HEK293T (cell line): ENCODE results near the gene ALDOA.
A peak's percentile ranks its signal among the peaks of the same experiment; 100 is the strongest.

Source experiments
- CTCF ChIA-PET: fragments of 350-600 bp; formaldehyde crosslinking; extraction: SDS; loops from one replicate; lab custom pipeline; 2021; ENCODE audit warnings: antibody characterized with exemption, inconsistent platforms; lab: Yijun Ruan, JAX
- POLR2A ChIA-PET: fragments of 350-600 bp; formaldehyde crosslinking; extraction: SDS; loops from one replicate; lab custom pipeline; 2020; ENCODE audit warnings: antibody characterized with exemption, inconsistent platforms; lab: Yijun Ruan, JAX
- DNase-seq: peaks from one replicate; pipeline ENCODE4 v3.0.0; 2012; ENCODE audit warnings: mixed read lengths; ENCODE audit errors: extremely low spot score
- ARNT ChIP-seq: fragments of 450-650 bp; IDR thresholded peaks from 2 replicates; pipeline ENCODE4 v1.6.1; 2017; ENCODE audit warnings: mild to moderate bottlenecking
- BHLHE40 ChIP-seq: fragments of 450-650 bp; IDR thresholded peaks from 2 replicates; pipeline ENCODE4 v1.6.1; 2016; ENCODE audit warnings: mild to moderate bottlenecking, moderate library complexity, borderline replicate concordance
- CTBP1 ChIP-seq: fragments of 450-650 bp; IDR thresholded peaks from 2 replicates; pipeline ENCODE4 v1.6.1; 2016; ENCODE audit warnings: borderline replicate concordance
- ELF4 ChIP-seq: fragments of 450-650 bp; IDR thresholded peaks from 2 replicates; pipeline ENCODE4 v1.6.1; 2017; ENCODE audit warnings: antibody characterized with exemption
- FOXA1 ChIP-seq: fragments of 450-650 bp; IDR thresholded peaks from 2 replicates; pipeline ENCODE4 v1.6.1; 2016; ENCODE audit warnings: mild to moderate bottlenecking
- FOXK2 ChIP-seq: fragments of 450-650 bp; IDR thresholded peaks from 2 replicates; pipeline ENCODE4 v1.6.1; 2016; ENCODE audit warnings: mild to moderate bottlenecking
- FOXM1 ChIP-seq: fragments of 450-650 bp; IDR thresholded peaks from 2 replicates; pipeline ENCODE4 v1.6.1; 2017; ENCODE audit warnings: mild to moderate bottlenecking, borderline replicate concordance
- HDGF ChIP-seq: fragments of 450-650 bp; IDR thresholded peaks from 2 replicates; pipeline ENCODE4 v1.6.1; 2017; ENCODE audit warnings: antibody characterized with exemption, borderline replicate concordance
- L3MBTL2 ChIP-seq: fragments of 450-650 bp; conservative IDR thresholded peaks from 2 replicates; pipeline ENCODE4 v1.6.1; 2016; ENCODE audit warnings: mild to moderate bottlenecking
- LEF1 ChIP-seq: fragments of 450-650 bp; IDR thresholded peaks from 2 replicates; pipeline ENCODE4 v1.6.1; 2017; ENCODE audit warnings: mild to moderate bottlenecking, borderline replicate concordance
- NFRKB ChIP-seq: fragments of 450-650 bp; IDR thresholded peaks from 2 replicates; pipeline ENCODE4 v1.6.1; 2016; ENCODE audit warnings: mild to moderate bottlenecking, moderate library complexity
- SP1 ChIP-seq: fragments of 450-650 bp; IDR thresholded peaks from 2 replicates; pipeline ENCODE4 v1.6.1; 2017
- SUZ12 ChIP-seq: fragments of 450-650 bp; IDR thresholded peaks from 2 replicates; pipeline ENCODE4 v1.6.1; 2016; ENCODE audit warnings: mild to moderate bottlenecking
- TARDBP ChIP-seq: fragments of 450-650 bp; IDR thresholded peaks from 2 replicates; pipeline ENCODE4 v1.6.1; 2016
- ZNF384 ChIP-seq: fragments of 450-650 bp; IDR thresholded peaks from 2 replicates; pipeline ENCODE4 v1.6.1; 2016
- TF ChIP-seq, protein P1 (sequence below): fragments of 450-650 bp; IDR thresholded peaks from 2 replicates; pipeline ENCODE4 v1.6.1; 2016

Gene ALDOA

DNA sequence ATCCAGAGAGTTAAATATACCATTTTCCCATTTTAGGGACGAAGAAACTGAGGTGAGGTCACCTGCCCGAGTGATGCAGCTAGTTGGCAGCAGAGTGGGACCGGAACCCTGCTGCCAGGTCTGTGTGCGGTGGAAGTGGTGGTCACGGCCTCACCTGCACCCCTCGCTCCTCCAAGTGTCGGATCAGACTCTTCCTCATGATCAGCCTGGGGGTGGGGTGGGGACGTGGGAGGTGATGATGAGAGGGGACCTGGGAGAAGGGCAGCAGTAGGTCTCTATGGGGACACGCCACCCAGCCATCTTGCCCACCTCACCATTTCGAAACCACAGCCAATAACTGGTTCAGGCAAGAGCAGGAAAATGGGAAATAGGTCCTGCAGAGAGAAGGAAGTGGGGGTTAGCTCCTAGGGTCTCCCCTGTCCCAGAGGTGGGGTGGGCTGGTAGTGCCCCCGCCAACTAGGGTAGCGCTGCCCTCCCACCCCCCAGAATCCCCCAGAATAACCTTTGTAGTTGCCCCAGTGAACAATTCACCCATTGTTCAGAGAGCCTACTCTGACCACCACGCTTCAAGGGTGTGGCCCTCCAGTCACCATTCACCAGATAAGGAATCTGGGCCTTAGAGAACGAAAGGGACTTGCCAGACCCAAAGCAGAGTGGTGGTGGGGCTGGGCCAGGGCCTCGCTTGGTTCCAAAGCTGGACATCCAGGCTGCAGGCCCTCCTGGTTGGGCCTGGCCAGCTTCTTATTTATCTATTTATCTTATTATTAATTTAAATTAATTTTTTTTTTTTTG is 42.7 kb downstream of the ALDOA start:
- no peak for TF ChIP-seq CTBP1
- no peak for TF ChIP-seq FOXK2
- no peak for TF ChIP-seq SP1
- no peak for TF ChIP-seq FOXA1
- TF ChIP-seq L3MBTL2: no peak
- TF ChIP-seq FOXM1: no peak
- no peak for TF ChIP-seq LEF1
- no peak for TF ChIP-seq TARDBP
- no peak for TF ChIP-seq HDGF
- TF ChIP-seq BHLHE40: no peak
- no peak for TF ChIP-seq SUZ12
- no peak for TF ChIP-seq ELF4
- TF ChIP-seq ARNT: no peak
- no peak for TF ChIP-seq ZNF384
- ChIA-PET POLR2A (no interaction called here), CTCF (no interaction called here)
- DNase-seq: no peak

DNA sequence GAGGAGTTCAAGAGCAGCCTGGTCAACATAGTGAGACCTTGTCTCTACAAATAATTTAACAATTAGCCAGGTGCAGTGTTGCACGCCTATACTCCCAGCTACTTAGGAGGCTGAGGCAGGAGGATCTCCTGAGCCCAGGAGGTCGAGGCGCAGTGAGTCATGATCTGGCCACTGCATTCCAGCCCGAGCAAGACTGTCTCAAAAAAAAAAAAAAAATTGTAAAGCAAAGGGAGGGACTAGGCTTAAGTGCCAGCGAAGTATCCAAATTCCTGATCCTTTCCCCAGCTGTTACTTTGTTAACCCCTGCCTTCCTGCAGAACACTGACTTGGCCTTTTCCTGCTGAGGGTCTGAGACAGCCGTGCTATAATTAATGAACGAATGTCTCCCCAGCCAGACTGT is 45.1 kb downstream of the ALDOA start:
- CTCF ChIA-PET: interaction anchor here (1.1 kb wide), 1 partner anchor 18 kb away, joined by 4 read pairs; no protein-coding TSS in a partner anchor
- POLR2A ChIA-PET: interaction anchor here (1.3 to 2.4 kb wide), 3 partner anchors 19 to 73 kb away, joined by 3 to 15 read pairs (median 5); partner anchors contain the start of genes CORO1A and TBX6
- DNase-seq: no peak
- TF ChIP-seq BHLHE40 (no peak), L3MBTL2 (no peak), LEF1 (no peak), FOXM1 (no peak), FOXA1 (no peak), HDGF (no peak), NFRKB (no peak), ARNT (no peak), SP1 (no peak), TARDBP (no peak), FOXK2 (no peak), ELF4 (no peak)
- TF ChIP-seq, protein P1, sequence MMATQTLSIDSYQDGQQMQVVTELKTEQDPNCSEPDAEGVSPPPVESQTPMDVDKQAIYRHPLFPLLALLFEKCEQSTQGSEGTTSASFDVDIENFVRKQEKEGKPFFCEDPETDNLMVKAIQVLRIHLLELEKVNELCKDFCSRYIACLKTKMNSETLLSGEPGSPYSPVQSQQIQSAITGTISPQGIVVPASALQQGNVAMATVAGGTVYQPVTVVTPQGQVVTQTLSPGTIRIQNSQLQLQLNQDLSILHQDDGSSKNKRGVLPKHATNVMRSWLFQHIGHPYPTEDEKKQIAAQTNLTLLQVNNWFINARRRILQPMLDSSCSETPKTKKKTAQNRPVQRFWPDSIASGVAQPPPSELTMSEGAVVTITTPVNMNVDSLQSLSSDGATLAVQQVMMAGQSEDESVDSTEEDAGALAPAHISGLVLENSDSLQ: no peak

DNA sequence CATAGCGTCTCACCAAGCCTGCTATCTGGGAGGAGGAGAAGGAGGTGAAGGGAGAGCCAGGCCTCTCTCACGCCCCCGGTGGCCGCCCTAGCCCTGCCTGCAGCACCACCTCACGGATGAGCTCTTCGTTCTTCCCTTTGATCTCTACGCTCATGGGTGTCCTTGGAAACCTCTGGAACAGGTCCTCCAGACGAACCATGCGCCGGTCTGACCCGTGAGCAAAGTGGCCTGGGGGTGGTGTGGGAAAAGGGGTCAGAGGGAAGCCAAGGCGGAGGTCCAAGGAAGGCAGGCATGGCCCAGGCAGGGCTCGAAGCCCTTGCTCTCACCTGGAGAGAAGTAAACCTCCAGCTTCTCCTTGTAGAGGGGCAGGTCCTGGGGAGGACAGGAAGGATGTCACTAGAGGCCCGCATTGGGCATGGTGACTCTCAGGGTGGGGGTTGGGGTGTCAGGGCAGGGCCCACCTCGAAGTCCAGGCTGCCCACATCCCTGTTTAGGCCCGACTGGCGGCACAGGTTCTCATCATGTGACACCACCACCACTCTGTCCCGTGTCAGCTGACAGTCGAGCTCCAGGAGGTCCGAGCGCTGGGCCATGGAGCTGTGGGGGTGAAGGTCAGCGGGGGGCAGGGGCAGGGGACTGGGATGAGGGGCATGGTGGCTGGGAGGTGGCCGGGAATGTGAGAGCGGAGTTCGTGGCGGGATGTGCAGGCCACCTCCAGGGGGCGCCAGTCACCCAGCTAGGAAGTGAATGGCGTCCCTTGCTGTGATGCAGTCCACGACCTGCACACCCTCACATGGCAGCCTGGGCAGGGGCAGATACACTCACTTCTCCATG is 46.9 kb downstream of the ALDOA start:
- ChIA-PET CTCF (interaction anchor here (0.6 to 4.4 kb wide), 17 partner anchors 9 to 503 kb away, joined by 3 to 36 read pairs (median 4); partner anchors contain the start of genes ALDOA, DCTPP1 and TBX6), POLR2A (interaction anchor here (0.8 to 1.9 kb wide), 10 partner anchors 8 to 71 kb away, joined by 3 to 15 read pairs (median 4); partner anchors contain the start of genes ALDOA, CORO1A, MAPK3 and TBX6)
- peak; percentile 95 for DNase-seq
- TF ChIP-seq TARDBP (no peak), ARNT (0 out of 2 replicates have a peak, but pooled peaks have one; percentile 55)

DNA sequence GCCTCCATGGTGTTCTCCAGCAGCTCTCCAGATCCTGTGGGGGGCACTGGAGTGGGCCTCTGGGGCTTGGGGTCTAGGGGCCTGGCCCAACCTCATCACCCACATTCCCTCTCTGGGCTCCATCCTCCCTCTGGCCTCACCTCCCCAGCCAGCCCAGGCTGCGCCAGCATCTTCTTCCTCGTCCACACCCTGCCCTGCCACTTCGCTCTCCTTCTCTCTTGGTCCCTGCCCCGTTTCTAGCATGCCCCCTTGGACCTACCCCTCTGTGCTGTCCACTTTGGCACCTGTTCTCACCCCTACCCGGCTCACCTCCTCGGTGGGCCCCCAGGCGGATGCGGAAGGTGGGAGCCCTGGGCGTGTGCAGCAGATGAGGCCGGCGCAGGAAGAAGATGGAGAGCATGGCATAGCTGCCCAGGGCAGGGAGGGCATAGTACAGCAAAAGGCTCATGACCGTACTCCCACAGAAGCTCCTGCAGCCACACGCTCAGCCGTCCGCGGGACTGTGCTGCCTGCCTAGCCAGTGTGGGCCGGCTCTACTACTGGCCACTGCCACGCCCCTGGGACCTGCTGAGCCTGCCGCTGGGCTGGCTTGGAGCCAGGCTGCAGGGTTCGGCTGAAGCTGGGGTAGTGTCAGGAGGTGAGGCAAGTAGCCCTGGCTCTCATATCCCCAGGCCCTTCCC is 47.6 kb downstream of the ALDOA start, which contains the start of gene GDPD3:
Gene GDPD3, minus strand, starts transcription at position 507 of the 680 bp plus-strand sequence. Its CDS starts 59 bp downstream, at position 448.
- no peak for DNase-seq
- no peak for TF ChIP-seq LEF1
- no peak for TF ChIP-seq BHLHE40
- TF ChIP-seq FOXA1: no peak
- TF ChIP-seq ARNT: no peak
- TF ChIP-seq NFRKB: no peak
- TF ChIP-seq TARDBP: no peak
- TF ChIP-seq HDGF: no peak
- ChIA-PET POLR2A (interaction anchor here (0.8 to 1.9 kb wide), 7 partner anchors 8 to 20 kb away, joined by 3 to 15 read pairs (median 4); partner anchors contain the start of gene MAPK3), CTCF (interaction anchor here (1.6 to 4.4 kb wide), 5 partner anchors 10 to 46 kb away, joined by 3 to 36 read pairs (median 11); partner anchors contain the start of genes ALDOA and TBX6)

DNA sequence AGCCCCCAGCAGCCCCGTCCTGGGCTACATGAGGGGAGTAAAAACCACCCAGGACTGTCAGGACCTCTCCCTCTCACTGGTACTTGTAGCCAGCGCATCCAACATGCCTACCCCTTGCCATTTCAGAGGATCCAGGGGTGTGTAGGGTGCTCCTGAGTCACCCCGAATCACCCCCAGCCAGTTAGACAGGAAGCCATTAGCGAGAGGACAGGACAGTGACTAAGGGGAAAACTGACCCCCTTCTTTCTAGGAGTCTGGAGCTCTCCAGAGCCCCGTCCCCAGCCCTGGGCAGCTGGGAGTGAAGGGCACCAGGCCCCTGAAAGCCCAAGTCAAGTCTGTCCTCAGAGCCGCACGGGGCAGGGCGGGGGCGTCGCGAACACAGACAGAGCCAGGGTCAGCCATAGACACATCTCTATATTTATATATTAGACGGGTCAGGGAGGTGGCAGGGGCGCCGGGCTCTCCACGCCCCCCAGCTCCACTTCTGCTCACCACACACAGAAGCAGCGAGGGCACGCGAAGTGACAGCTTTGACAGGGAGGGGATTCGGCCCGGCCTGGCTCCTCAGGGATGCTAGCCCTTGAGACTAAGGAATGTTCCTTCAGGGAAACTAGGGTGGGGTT is 48.3 kb downstream of the ALDOA start:
- CTCF ChIA-PET: interaction anchor here (4.4 kb wide), 1 partner anchor 21 kb away, joined by 36 read pairs; the partner anchor contains the start of gene TBX6
- POLR2A ChIA-PET: interaction anchor here (0.9 to 1.0 kb wide), 2 partner anchors 10 to 11 kb away, joined by 3 read pairs; partner anchors contain the start of gene MAPK3
- no peak for DNase-seq
- no peak for TF ChIP-seq FOXK2
- TF ChIP-seq CTBP1: no peak
- no peak for TF ChIP-seq ZNF384
- TF ChIP-seq NFRKB: no peak
- no peak for TF ChIP-seq BHLHE40
- TF ChIP-seq, protein P1: no peak
- no peak for TF ChIP-seq HDGF
- no peak for TF ChIP-seq FOXM1
- no peak for TF ChIP-seq FOXA1
- TF ChIP-seq TARDBP: no peak
